Panc1 (cell line): ENCODE measurements around the gene DEXI. TPM values are rescaled to one million over a fixed set of nuclear protein-coding genes. Genes with fewer than 3 reads are reported as not detected.

ENCODE experiments used
- ATAC-seq: fragments of 200-7000 bp; cut with Tn5 transposase; 2 replicates; pipeline ENCODE4 v1.9.1; 2020; ENCODE audit warnings: mild to moderate bottlenecking, moderate library complexity
- BruUV-seq: library from RNA; stranded (reverse); fragments of 400-500 nt; replicated peaks from 2 replicates; lab custom pipeline; 2021; lab: Mats Ljungman, UMichigan
- CTCF ChIA-PET: fragments of 300-600 bp; sonication (Branson Sonifier 250); formaldehyde crosslinking; loops from one replicate; lab custom pipeline; 2022; ENCODE audit warnings: antibody characterized with exemption; lab: Charles Lee
- POLR2A ChIA-PET: fragments of 300-600 bp; sonication (Branson Sonifier 250); formaldehyde crosslinking; loops from one replicate; lab custom pipeline; 2022; ENCODE audit warnings: antibody characterized with exemption; lab: Charles Lee
- DNase-seq: peaks from one replicate; pipeline ENCODE4 v3.0.0-alpha.2; 2010; ENCODE audit warnings: low read depth, low spot score
- H3K27ac ChIP-seq: 2 replicates; pipeline ENCODE4 v1.5.1; 2011; ENCODE audit warnings: mild to moderate bottlenecking, low read length, inconsistent platforms
- H3K27me3 ChIP-seq: fragments of 200-500 bp; sonication (Bioruptor generic); 2 replicates; pipeline ENCODE4 v1.6.0; 2014; ENCODE audit warnings: low read length, inconsistent platforms; ENCODE audit not compliant: control insufficient read depth, insufficient read depth
- H3K36me3 ChIP-seq: fragments of 200-500 bp; sonication (Bioruptor generic); 2 replicates; pipeline ENCODE4 v1.5.1; 2014; ENCODE audit warnings: inconsistent platforms, mild to moderate bottlenecking, low read length, moderate library complexity; ENCODE audit not compliant: control insufficient read depth, insufficient read depth
- H3K4me1 ChIP-seq: 2 replicates; pipeline ENCODE4 v1.5.1; 2011; ENCODE audit warnings: inconsistent platforms, mild to moderate bottlenecking, low read length, moderate library complexity; ENCODE audit not compliant: control insufficient read depth, insufficient read depth
- H3K4me3 ChIP-seq, 2 experiments: 2 replicates each; pipeline ENCODE4 v1.5.1; 2011 to 2012; ENCODE audit warnings: low read depth in 2 of 2, low read length in 2 of 2, mild to moderate bottlenecking in 2 of 2, inconsistent platforms in 1 of 2, moderate library complexity in 1 of 2
- H3K9me3 ChIP-seq: fragments of 200-500 bp; sonication (Bioruptor generic); 2 replicates; pipeline ENCODE4 v1.5.1; 2014; ENCODE audit warnings: low read depth, mild to moderate bottlenecking, inconsistent platforms, low read length, moderate library complexity; ENCODE audit not compliant: control insufficient read depth, insufficient read depth
- POLR2AphosphoS5 ChIP-seq: IDR thresholded peaks from 2 replicates; pipeline ENCODE4 v1.6.1; 2012; ENCODE audit warnings: mild to moderate bottlenecking, low read depth, low read length, moderate library complexity
- SIN3A ChIP-seq: IDR thresholded peaks from 2 replicates; pipeline ENCODE4 v1.6.1; 2012; ENCODE audit warnings: low read depth, mild to moderate bottlenecking, low read length, moderate library complexity, borderline replicate concordance; ENCODE audit not compliant: insufficient read depth
- TCF7L2 ChIP-seq: IDR thresholded peaks from 2 replicates; pipeline ENCODE4 v1.6.1; 2011; ENCODE audit warnings: mild to moderate bottlenecking, low read depth, low read length, inconsistent platforms
- in situ Hi-C: cut with HindIII; loops from 2 replicates; pipeline ENCODE4 v1.10.0; 2016; ENCODE audit warnings: low sequenced_read_pairs, low pct_unique_long_range_greater_than_20kb
- intact Hi-C: fragments of 100-400 bp; cut with micrococcal nuclease; formaldehyde crosslinking; loops from one replicate; pipeline ENCODE4 v1.10.0; 2022; ENCODE audit not compliant: unreplicated experiment
- total RNA-seq: library from RNA; stranded (reverse); gene quantifications from one replicate; pipeline ENCODE4 v1.2.1, GENCODE V29; 2021; ENCODE audit not compliant: unreplicated experiment
- TF ChIP-seq, protein P1 (sequence below): fragments of 450-650 bp; IDR thresholded peaks from 2 replicates; pipeline ENCODE4 v1.5.1; 2017; ENCODE audit warnings: mild to moderate bottlenecking
- TF ChIP-seq, protein P2 (sequence below), 2 experiments: IDR thresholded peaks; 2 replicates each; pipeline ENCODE4 v1.6.1; 2011 to 2012; ENCODE audit warnings: low read depth in 2 of 2, control low read depth in 1 of 2, low read length in 1 of 2, mild to moderate bottlenecking in 1 of 2, moderate library complexity in 1 of 2; ENCODE audit not compliant: insufficient read depth in 1 of 2

The DEXI gene
- total RNA-seq, 1 experiment from 2014 or later: 32.2 TPM

DNA sequence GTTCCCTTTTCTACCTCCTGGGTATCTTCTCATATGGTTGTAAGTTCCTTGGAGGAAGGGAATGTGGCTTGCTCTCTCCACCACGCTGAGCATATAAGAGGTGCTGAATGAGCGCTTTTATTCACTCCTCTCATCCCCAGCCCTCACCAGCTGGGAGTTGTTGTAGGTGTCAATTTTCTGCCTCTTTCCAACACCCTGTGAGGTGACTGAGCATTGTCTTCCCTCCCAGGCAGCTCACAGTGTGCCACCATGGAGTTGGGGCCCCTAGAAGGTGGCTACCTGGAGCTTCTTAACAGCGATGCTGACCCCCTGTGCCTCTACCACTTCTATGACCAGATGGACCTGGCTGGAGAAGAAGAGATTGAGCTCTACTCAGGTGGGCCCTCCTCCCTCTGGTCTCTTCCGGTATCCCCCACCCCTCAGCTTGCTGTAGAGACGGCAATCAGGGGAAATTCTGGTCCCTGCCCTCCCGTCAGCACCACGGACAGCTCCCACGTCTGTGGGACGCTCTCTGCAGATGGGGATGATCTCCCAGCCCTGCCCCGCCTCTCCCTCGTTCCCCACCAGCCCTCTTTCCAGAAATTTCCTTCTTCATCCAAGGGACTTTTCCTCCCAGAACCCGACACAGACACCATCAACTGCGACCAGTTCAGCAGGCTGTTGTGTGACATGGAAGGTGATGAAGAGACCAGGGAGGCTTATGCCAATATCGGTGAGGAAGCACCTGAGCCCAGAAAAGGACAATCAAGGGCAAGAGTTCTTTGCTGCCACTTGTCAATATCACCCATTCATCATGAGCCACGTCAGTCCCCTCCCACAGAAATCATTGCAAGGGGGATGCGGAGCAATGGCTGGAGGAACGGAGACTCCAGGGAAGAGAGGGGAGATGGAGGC lies 47.0 kb downstream of the DEXI start:
- no peak for DNase-seq
- ATAC-seq: no peak
- in situ Hi-C loops (no loop called here), intact Hi-C loops (no loop called here)
- POLR2A ChIA-PET: no interaction called here
- Histone ChIP-seq H3K27ac (no peak overlapping the region), H3K4me3 (no peak overlapping the region), H3K4me1 (no peaks in the 10 kb centered on the region), H3K27me3 (peaks cover 11% of the 10 kb centered on the region), H3K9me3 (no peaks in the 10 kb centered on the region), H3K36me3 (no peaks in the 10 kb centered on the region)
- TF ChIP-seq, protein P1, sequence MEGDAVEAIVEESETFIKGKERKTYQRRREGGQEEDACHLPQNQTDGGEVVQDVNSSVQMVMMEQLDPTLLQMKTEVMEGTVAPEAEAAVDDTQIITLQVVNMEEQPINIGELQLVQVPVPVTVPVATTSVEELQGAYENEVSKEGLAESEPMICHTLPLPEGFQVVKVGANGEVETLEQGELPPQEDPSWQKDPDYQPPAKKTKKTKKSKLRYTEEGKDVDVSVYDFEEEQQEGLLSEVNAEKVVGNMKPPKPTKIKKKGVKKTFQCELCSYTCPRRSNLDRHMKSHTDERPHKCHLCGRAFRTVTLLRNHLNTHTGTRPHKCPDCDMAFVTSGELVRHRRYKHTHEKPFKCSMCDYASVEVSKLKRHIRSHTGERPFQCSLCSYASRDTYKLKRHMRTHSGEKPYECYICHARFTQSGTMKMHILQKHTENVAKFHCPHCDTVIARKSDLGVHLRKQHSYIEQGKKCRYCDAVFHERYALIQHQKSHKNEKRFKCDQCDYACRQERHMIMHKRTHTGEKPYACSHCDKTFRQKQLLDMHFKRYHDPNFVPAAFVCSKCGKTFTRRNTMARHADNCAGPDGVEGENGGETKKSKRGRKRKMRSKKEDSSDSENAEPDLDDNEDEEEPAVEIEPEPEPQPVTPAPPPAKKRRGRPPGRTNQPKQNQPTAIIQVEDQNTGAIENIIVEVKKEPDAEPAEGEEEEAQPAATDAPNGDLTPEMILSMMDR: no peak
- TF ChIP-seq, protein P2, sequence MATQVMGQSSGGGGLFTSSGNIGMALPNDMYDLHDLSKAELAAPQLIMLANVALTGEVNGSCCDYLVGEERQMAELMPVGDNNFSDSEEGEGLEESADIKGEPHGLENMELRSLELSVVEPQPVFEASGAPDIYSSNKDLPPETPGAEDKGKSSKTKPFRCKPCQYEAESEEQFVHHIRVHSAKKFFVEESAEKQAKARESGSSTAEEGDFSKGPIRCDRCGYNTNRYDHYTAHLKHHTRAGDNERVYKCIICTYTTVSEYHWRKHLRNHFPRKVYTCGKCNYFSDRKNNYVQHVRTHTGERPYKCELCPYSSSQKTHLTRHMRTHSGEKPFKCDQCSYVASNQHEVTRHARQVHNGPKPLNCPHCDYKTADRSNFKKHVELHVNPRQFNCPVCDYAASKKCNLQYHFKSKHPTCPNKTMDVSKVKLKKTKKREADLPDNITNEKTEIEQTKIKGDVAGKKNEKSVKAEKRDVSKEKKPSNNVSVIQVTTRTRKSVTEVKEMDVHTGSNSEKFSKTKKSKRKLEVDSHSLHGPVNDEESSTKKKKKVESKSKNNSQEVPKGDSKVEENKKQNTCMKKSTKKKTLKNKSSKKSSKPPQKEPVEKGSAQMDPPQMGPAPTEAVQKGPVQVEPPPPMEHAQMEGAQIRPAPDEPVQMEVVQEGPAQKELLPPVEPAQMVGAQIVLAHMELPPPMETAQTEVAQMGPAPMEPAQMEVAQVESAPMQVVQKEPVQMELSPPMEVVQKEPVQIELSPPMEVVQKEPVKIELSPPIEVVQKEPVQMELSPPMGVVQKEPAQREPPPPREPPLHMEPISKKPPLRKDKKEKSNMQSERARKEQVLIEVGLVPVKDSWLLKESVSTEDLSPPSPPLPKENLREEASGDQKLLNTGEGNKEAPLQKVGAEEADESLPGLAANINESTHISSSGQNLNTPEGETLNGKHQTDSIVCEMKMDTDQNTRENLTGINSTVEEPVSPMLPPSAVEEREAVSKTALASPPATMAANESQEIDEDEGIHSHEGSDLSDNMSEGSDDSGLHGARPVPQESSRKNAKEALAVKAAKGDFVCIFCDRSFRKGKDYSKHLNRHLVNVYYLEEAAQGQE (IDR thresholded peaks at IDR 0.05; ENCODE audit: insufficient read depth in 1 of 2, low read depth in 2 of 2, low read length in 1 of 2): peak; percentile 95
- no TSS peak for BruUV-seq
- CTCF ChIA-PET: no interaction called here

DNA sequence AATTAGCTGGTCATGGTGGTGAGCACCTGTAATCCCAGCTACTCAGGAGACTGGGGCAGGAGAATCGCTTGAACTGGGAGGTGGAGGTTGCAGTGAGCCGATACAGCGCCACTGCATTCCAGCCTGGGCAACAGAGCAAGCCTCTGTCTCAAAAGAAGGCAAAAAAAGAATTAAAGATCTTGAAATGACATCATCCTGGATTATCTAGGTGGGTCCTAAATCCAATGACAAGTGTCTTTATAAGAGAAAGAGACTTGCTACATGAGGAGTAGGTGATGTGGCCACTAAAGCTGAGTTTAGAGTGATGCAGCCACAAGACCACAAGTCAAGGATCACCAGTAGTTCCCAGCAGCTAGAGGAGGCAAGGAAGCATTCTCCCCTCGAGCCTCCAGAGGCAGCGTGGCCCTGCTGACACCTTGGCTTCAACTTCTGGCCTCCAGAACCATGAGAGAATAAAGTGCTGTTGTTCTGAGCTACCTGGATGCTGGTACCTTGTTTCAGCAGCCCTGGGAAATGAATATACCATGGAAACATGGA lies 49.4 kb downstream of the DEXI start:
- ChIA-PET CTCF (no interaction called here), POLR2A (no interaction called here)
- in situ Hi-C loops (no loop called here), intact Hi-C loops (no loop called here)
- no peaks in the 10 kb centered on the region for H3K9me3 ChIP-seq
- BruUV-seq: no TSS peak
- H3K4me3 ChIP-seq: no peak overlapping the region
- H3K27ac ChIP-seq: no peak overlapping the region
- H3K27me3 ChIP-seq: peaks cover 11% of the 10 kb centered on the region
- DNase-seq (no peak), ATAC-seq (no peak)
- no peaks in the 10 kb centered on the region for H3K36me3 ChIP-seq
- no peaks in the 10 kb centered on the region for H3K4me1 ChIP-seq
- TF ChIP-seq, protein P1: no peak
- TF ChIP-seq SIN3A: no peak
- TF ChIP-seq TCF7L2: no peak
- no peak for TF ChIP-seq POLR2AphosphoS5
- TF ChIP-seq, protein P2 (IDR thresholded peaks at IDR 0.05; ENCODE audit: insufficient read depth in 1 of 2, low read depth in 2 of 2, low read length in 1 of 2): no peak
